ENCODE measurements around the gene ZNF19.

GRCh38 chr16:71520550-71520949 lies 31.4 kb upstream of the ZNF19 start:
- TF ChIP-seq CTCF (IDR thresholded peaks at IDR 0.05) (no peak), POLR2A (IDR thresholded peaks at IDR 0.05) (no peak)

Measured in esophagus squamous epithelium (tissue), 4 donors.